Measurements from ENCODE around the gene TRIM66. TPM values are rescaled to one million over a fixed set of nuclear protein-coding genes. Genes with fewer than 3 reads are reported as not detected.

The TRIM66 gene
- total RNA-seq, 1 experiment from 2014 or later: 2.1 TPM

DNA sequence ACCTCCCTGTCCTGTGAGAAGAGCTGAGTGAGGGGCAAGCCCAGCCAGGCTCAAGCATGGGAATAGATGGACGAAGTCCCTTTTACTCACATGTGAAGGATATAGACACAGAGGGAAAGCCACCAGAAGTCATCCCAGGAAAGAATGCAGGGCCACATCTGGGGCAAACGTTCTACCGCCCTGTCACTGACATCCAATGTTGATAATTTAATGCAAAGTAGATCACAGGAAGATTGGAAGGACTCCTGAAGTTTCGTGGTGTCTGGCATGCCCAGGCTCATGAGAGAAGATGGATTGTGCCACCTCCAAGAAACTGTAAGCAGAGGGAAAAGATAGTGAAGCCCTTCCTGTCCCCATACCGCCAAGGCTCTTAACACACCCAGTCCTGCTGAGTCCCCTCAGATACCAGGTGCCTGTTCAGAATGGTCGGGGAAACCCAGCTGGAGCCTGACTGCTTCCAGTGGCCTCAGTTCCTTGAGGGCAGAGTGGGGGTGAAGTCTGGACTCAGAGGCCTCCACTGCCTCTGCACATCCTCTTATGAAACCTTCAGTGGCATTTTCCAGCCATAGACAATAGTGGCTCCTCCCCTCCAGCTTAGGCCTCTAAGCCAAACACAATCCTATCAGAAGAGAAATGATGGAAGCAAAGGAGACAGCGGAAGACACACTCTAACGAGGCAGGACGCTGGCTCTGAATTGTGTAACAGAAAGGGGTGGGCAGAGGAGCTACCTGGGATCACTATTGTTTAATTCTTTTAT lies 80.9 kb downstream of the TRIM66 start:
- H3K4me2 ChIP-seq (ENCODE audit: insufficient read depth, insufficient read length, low read length): no peak overlapping the region

More for the DNA sequence above, 80.9 kb downstream of the TRIM66 start:
- WGBS (ENCODE audit: extremely low coverage, insufficient read length, low lambda C conversion rate): no CpG with 5 or more reads among the region's 9 CpGs
- Histone ChIP-seq H3K79me1 (ENCODE audit: insufficient read depth, low read depth, low read length, poor library complexity, severe bottlenecking) (no peaks in the 10 kb centered on the region), H2BK5ac (ENCODE audit: insufficient read length, low read length) (no peak overlapping the region), H2AFZ (ENCODE audit: low read length) (no peak overlapping the region), H4K8ac (replicated peaks; ENCODE audit: insufficient read length, low read depth, low read length) (no peak overlapping the region), H2AK5ac (ENCODE audit: insufficient read length, low read length) (no peak overlapping the region), H2BK15ac (ENCODE audit: low read depth, low read length) (no peak overlapping the region), H3K18ac (ENCODE audit: insufficient read length, low read depth, low read length) (no peak overlapping the region), H3K27me3 (ENCODE audit: insufficient read depth, low read length) (no peaks in the 10 kb centered on the region), H3K79me2 (ENCODE audit: insufficient read depth, low read length) (no peaks in the 10 kb centered on the region), H3K27ac (ENCODE audit: insufficient read length, low read depth, low read length) (no peak overlapping the region), H4K20me1 (ENCODE audit: control insufficient read depth, insufficient read depth, insufficient read length) (no peaks in the 10 kb centered on the region), H3K9ac (ENCODE audit: extremely low read depth, insufficient read length, low read length) (no peak overlapping the region), H3K56ac (ENCODE audit: insufficient read length, low read depth, low read length) (no peak overlapping the region), H2BK20ac (ENCODE audit: low read depth, low read length, poor library complexity, severe bottlenecking) (no peak overlapping the region), H4K91ac (ENCODE audit: insufficient read length, low read depth, low read length) (no peak overlapping the region), H3K14ac (ENCODE audit: insufficient read depth, low read length) (no peak overlapping the region), H3K4ac (ENCODE audit: low read depth, low read length) (no peak overlapping the region), H2BK120ac (ENCODE audit: low read depth, low read length, poor library complexity, severe bottlenecking) (no peak overlapping the region), H4K5ac (ENCODE audit: insufficient read length, low read depth, low read length) (no peak overlapping the region), H3K23me2 (ENCODE audit: insufficient read length, low read depth, low read length, poor library complexity, severe bottlenecking) (no peaks in the 10 kb centered on the region), H3K23ac (ENCODE audit: insufficient read length, low read depth, low read length) (no peak overlapping the region), H3K9me3 (ENCODE audit: control insufficient read depth, low read depth, low read length) (no peaks in the 10 kb centered on the region), H2BK12ac (ENCODE audit: insufficient read length, low read depth, low read length) (no peak overlapping the region), H3K4me1 (ENCODE audit: insufficient read depth, low read length) (0 out of 2 replicates have a peak, but pooled peaks cover 3% of the 10 kb centered on the region), H3T11ph (ENCODE audit: low read length) (no peak overlapping the region)
- Mint-ChIP-seq H3K9me3 (no peaks in the 10 kb centered on the region), H3K4me3 (no peak overlapping the region), H3K4me1 (peaks cover 1 to 6% of the 10 kb centered on the region in 2 experiments), H3K27ac (no peak overlapping the region), H3K36me3 (ENCODE audit: insufficient read depth in 1 of 3, low read depth in 3 of 3) (no peaks in the 10 kb centered on the region), H3K27me3 (ENCODE audit: low read depth) (peaks cover 3% of the 10 kb centered on the region; the same call in 1 of the 2 replicates)
- TF ChIP-seq, protein P1, sequence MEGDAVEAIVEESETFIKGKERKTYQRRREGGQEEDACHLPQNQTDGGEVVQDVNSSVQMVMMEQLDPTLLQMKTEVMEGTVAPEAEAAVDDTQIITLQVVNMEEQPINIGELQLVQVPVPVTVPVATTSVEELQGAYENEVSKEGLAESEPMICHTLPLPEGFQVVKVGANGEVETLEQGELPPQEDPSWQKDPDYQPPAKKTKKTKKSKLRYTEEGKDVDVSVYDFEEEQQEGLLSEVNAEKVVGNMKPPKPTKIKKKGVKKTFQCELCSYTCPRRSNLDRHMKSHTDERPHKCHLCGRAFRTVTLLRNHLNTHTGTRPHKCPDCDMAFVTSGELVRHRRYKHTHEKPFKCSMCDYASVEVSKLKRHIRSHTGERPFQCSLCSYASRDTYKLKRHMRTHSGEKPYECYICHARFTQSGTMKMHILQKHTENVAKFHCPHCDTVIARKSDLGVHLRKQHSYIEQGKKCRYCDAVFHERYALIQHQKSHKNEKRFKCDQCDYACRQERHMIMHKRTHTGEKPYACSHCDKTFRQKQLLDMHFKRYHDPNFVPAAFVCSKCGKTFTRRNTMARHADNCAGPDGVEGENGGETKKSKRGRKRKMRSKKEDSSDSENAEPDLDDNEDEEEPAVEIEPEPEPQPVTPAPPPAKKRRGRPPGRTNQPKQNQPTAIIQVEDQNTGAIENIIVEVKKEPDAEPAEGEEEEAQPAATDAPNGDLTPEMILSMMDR (conservative IDR thresholded peaks at IDR 0.05): no peak
- DNase-seq: no peak
